H1 (cell line): ENCODE measurements around the gene ALLC. TPM values are rescaled to one million over a fixed set of nuclear protein-coding genes. Genes with fewer than 3 reads are reported as not detected.
"Not testable (repeated sequence)": the region's sequence is repeated elsewhere in the genome, so short reads cannot be mapped to it uniquely, and the experiment has no call there.

Source experiments
- CTCF ChIA-PET: fragments of 300-600 bp; sonication (Branson Sonifier 250); formaldehyde crosslinking; loops from one replicate; lab custom pipeline; 2021; ENCODE audit not compliant: partially characterized antibody; lab: Charles Lee
- POLR2A ChIA-PET: fragments of 300-600 bp; sonication (Branson Sonifier 250); formaldehyde crosslinking; loops from one replicate; lab custom pipeline; 2021; ENCODE audit warnings: inconsistent platforms; ENCODE audit not compliant: partially characterized antibody; lab: Charles Lee
- DNase-seq, 2 experiments: peaks; one replicate each; pipeline versions ENCODE4 v3.0.0 to v3.0.0-alpha.2; 2010 to 2022; ENCODE audit warnings: low spot score in 2 of 2, low read depth in 1 of 2, mixed read lengths in 1 of 2
- FAIRE-seq: peaks from 2 replicates; lab custom pipeline; 2011; peaks lifted over from hg19 to GRCh38; lab: Jason Lieb, UNC
- H2AFZ ChIP-seq: 2 replicates; pipeline ENCODE4 v1.8.1; 2012; ENCODE audit warnings: low read length, inconsistent platforms
- H2AK5ac ChIP-seq: 2 replicates; pipeline ENCODE4 v1.6.1; 2013; ENCODE audit warnings: low read depth, low read length
- H2BK120ac ChIP-seq: replicated peaks from 2 replicates; pipeline ENCODE3; 2013; ENCODE audit warnings: low read depth, low read length, inconsistent platforms
- H2BK12ac ChIP-seq: 2 replicates; pipeline ENCODE4 v1.6.1; 2013; ENCODE audit warnings: low read depth, low read length
- H2BK15ac ChIP-seq: 2 replicates; pipeline ENCODE4 v1.6.1; 2013; ENCODE audit warnings: low read length
- H2BK20ac ChIP-seq: 2 replicates; pipeline ENCODE4 v1.6.1; 2013; ENCODE audit warnings: low read length
- H2BK5ac ChIP-seq: 2 replicates; pipeline ENCODE4 v1.6.1; 2013; ENCODE audit warnings: low read depth, low read length
- H3K14ac ChIP-seq: 2 replicates; pipeline ENCODE4 v1.6.1; 2013; ENCODE audit warnings: inconsistent platforms; ENCODE audit not compliant: insufficient read length
- H3K18ac ChIP-seq: 2 replicates; pipeline ENCODE4 v1.6.1; 2013; ENCODE audit warnings: low read length; ENCODE audit errors: extremely low read depth
- H3K23ac ChIP-seq: 2 replicates; pipeline ENCODE4 v1.6.1; 2013; ENCODE audit warnings: inconsistent platforms; ENCODE audit not compliant: insufficient read length
- H3K23me2 ChIP-seq: 2 replicates; pipeline ENCODE4 v1.6.1; 2013; ENCODE audit warnings: low read depth, low read length
- H3K27ac ChIP-seq: 2 replicates; pipeline ENCODE4 v1.6.1; 2011; ENCODE audit warnings: low read depth, low read length, inconsistent platforms
- H3K27me3 ChIP-seq, 4 experiments: replicated peaks in 1 of 4; 1 replicate in 1 of 4; 2 replicates in 3 of 4; pipeline versions ENCODE4 v1.6.1 to v1.8.1; 2011 to 2013; ENCODE audit warnings: low read length in 3 of 4, mild to moderate bottlenecking in 3 of 4, inconsistent platforms in 2 of 4, mixed read lengths in 2 of 4, moderate library complexity in 1 of 4; ENCODE audit not compliant: control insufficient read depth in 3 of 4, insufficient read depth in 3 of 4; ENCODE audit errors: extremely low read depth in 1 of 4
- H3K36me3 ChIP-seq, 4 experiments: 2 replicates each; pipeline versions ENCODE4 v1.6.1 to v1.8.1; 2011 to 2013; ENCODE audit warnings: mild to moderate bottlenecking in 4 of 4, low read length in 3 of 4, moderate library complexity in 2 of 4, control low read depth in 1 of 4, inconsistent platforms in 1 of 4; ENCODE audit not compliant: insufficient read depth in 4 of 4, control insufficient read depth in 2 of 4
- H3K4ac ChIP-seq: replicated peaks from 2 replicates; pipeline ENCODE3; 2013; ENCODE audit warnings: low read length, low read depth, mixed read lengths, inconsistent platforms; ENCODE audit not compliant: insufficient read length
- H3K4me1 ChIP-seq, 4 experiments: replicated peaks in 1 of 4; 1 replicate in 1 of 4; 2 replicates in 3 of 4; pipeline versions ENCODE4 v1.6.1 to v1.8.1; 2011 to 2013; ENCODE audit warnings: low read length in 3 of 4, inconsistent platforms in 2 of 4, mixed read lengths in 1 of 4; ENCODE audit not compliant: insufficient read depth in 4 of 4, control insufficient read depth in 3 of 4
- H3K4me2 ChIP-seq, 2 experiments: 2 replicates each; pipeline versions ENCODE4 v1.6.1 to v1.8.1; 2011 to 2013; ENCODE audit warnings: low read depth in 2 of 2, low read length in 2 of 2, control low read depth in 1 of 2, inconsistent platforms in 1 of 2, mild to moderate bottlenecking in 1 of 2; ENCODE audit not compliant: insufficient read depth in 1 of 2
- H3K4me3 ChIP-seq, 4 experiments: fragments of 200-600, 300-600 bp in 1 of 4; sonication (generic), shearing (Covaris generic), sonication (Bioruptor Twin) in 1 of 4; 2 replicates each; pipeline versions ENCODE4 v1.5.1 to v1.8.1; 2011 to 2016; ENCODE audit warnings: low read length in 4 of 4, low read depth in 3 of 4, control low read depth in 2 of 4, inconsistent platforms in 2 of 4, mild to moderate bottlenecking in 2 of 4, mixed read lengths in 1 of 4, moderate library complexity in 1 of 4; ENCODE audit not compliant: insufficient read depth in 2 of 4; ENCODE audit errors: extremely low read depth in 1 of 4
- H3K56ac ChIP-seq: replicated peaks from 2 replicates; pipeline ENCODE3; 2013; ENCODE audit warnings: low read depth, mild to moderate bottlenecking, mixed read lengths, low read length, inconsistent platforms; ENCODE audit not compliant: insufficient read length
- H3K79me1 ChIP-seq: 2 replicates; pipeline ENCODE4 v1.6.1; 2013; ENCODE audit warnings: low read depth, low read length, control low read depth
- H3K79me2 ChIP-seq, 2 experiments: 2 replicates each; pipeline versions ENCODE4 v1.6.1 to v1.8.1; 2012 to 2013; ENCODE audit warnings: low read length in 2 of 2, mild to moderate bottlenecking in 2 of 2, inconsistent platforms in 1 of 2; ENCODE audit not compliant: insufficient read depth in 2 of 2, control insufficient read depth in 1 of 2
- H3K9ac ChIP-seq, 4 experiments: replicated peaks in 1 of 4; 1 replicate in 1 of 4; 2 replicates in 3 of 4; pipeline versions ENCODE4 v1.6.1 to v1.8.1; 2011 to 2013; ENCODE audit warnings: low read depth in 3 of 4, low read length in 3 of 4, control low read depth in 2 of 4, mild to moderate bottlenecking in 2 of 4, moderate library complexity in 2 of 4, inconsistent platforms in 1 of 4; ENCODE audit errors: extremely low read depth in 1 of 4
- H3K9me3 ChIP-seq, 2 experiments: 2 replicates each; pipeline versions ENCODE4 v1.6.1 to v1.8.1; 2012 to 2013; ENCODE audit warnings: mild to moderate bottlenecking in 2 of 2, moderate library complexity in 2 of 2, control low read depth in 1 of 2, inconsistent platforms in 1 of 2, low read depth in 1 of 2, low read length in 1 of 2, mixed read lengths in 1 of 2; ENCODE audit not compliant: insufficient read depth in 2 of 2
- H4K20me1 ChIP-seq, 2 experiments: replicated peaks in 1 of 2; 2 replicates each; pipeline versions ENCODE3 to v1.8.1; 2011 to 2013; ENCODE audit warnings: inconsistent platforms in 2 of 2, low read length in 2 of 2, mild to moderate bottlenecking in 1 of 2; ENCODE audit not compliant: insufficient read depth in 2 of 2, control insufficient read depth in 1 of 2
- H4K5ac ChIP-seq: 2 replicates; pipeline ENCODE4 v1.6.1; 2013; ENCODE audit warnings: low read length, low read depth, mixed read lengths, inconsistent platforms; ENCODE audit not compliant: insufficient read length
- H4K8ac ChIP-seq: 2 replicates; pipeline ENCODE4 v1.8.0; 2013; ENCODE audit warnings: mild to moderate bottlenecking, moderate library complexity, low read length, inconsistent platforms; ENCODE audit not compliant: insufficient read depth; ENCODE audit errors: extremely low read depth
- H4K91ac ChIP-seq: replicated peaks from 2 replicates; pipeline ENCODE3; 2013; ENCODE audit warnings: low read length, mixed read lengths, inconsistent platforms; ENCODE audit not compliant: insufficient read length
- WGBS, 2 experiments: shearing (Covaris generic) in 1 of 2; methylation state at CpG; one replicate each; pipeline versions ENCODE4 v1.1.6 to v1.1.7; 2013 to 2015; ENCODE audit warnings: low lambda C conversion rate in 2 of 2, mixed read lengths in 2 of 2, inconsistent platforms in 1 of 2, low coverage in 1 of 2, missing lambda C conversion rate in 1 of 2; ENCODE audit not compliant: insufficient replicate concordance in 2 of 2, insufficient coverage in 1 of 2, insufficient read length in 1 of 2; ENCODE audit errors: extremely low coverage in 1 of 2, missing lambda C conversion rate in 1 of 2; 5-methylcytosine and 5-hydroxymethylcytosine counted together
- polyA plus RNA-seq, 7 experiments: library from polyadenylated mRNA; depleted of rRNA in 3 of 7; stranded (reverse) in 5 of 7; unstranded in 2 of 7; fragments of >200 nt in 5 of 7; fragments of 200-250 nt in 2 of 7; gene quantifications; 1 replicate in 5 of 7; 2 replicates in 1 of 7; 4 replicates in 1 of 7; pipeline versions ENCODE4 v1.2.1 to v1.2.3, GENCODE V29; 2011 to 2013; ENCODE audit warnings: missing spikeins in 2 of 7, mixed read lengths in 2 of 7
- total RNA-seq: library from RNA; stranded (reverse); fragmentation: NEBNext Ultra II Directional; extraction: Animal tissue kit (Norgen Biotek cat#: 25700); gene quantifications from 2 replicates; pipeline ENCODE4 v1.2.1, GENCODE V29; 2021

The ALLC gene
- total and polyA plus RNA-seq, 2 of the 8 experiments (the other 6 are each of a cell fraction or from before 2014, with no cell fraction given): not detected

- H3K36me3 ChIP-seq, H4K91ac ChIP-seq, H3K4me3 ChIP-seq, H3K4me1 ChIP-seq, H3K4ac ChIP-seq, H3K14ac ChIP-seq, POLR2A ChIA-PET, H3K23me2 ChIP-seq, H3K4me2 ChIP-seq, H3K27ac ChIP-seq, H3K79me1 ChIP-seq, H3K23ac ChIP-seq, H3K9ac ChIP-seq, H2BK15ac ChIP-seq, H3K56ac ChIP-seq, H2BK12ac ChIP-seq, FAIRE-seq, H4K5ac ChIP-seq, H3K79me2 ChIP-seq, H4K20me1 ChIP-seq, H2AFZ ChIP-seq, H2BK5ac ChIP-seq, DNase-seq, CTCF ChIA-PET, H4K8ac ChIP-seq, H2BK20ac ChIP-seq, H3K27me3 ChIP-seq, H2AK5ac ChIP-seq, H2BK120ac ChIP-seq, H3K18ac ChIP-seq: not testable (repeated sequence)
- peaks cover 5 to 18% of the 10 kb centered on the region in 2 experiments; a peak in 2 of 4 replicates for H3K9me3 ChIP-seq
- 96% methylated on average over 19 of the region's 25 CpGs; no CpG with 5 or more reads in 1 of the 2 experiments for WGBS, 2 experiments
These were observed 41.4 kb upstream of the ALLC start for GRCh38 chr2:3616435-3617197.
